Stimulated activated naive CD8-positive, alpha-beta T cell treated with anti-CD3 and anti-CD28 coated beads, Interleukin-15, Interleukin-2, amounts not matched to agents 100 ng/mL and 50 ng/mL, for 24 hours (primary cell): ENCODE results near the gene FAM174C.
"Not testable (repeated sequence)": the region's sequence is repeated elsewhere in the genome, so short reads cannot be mapped to it uniquely, and the experiment has no call there.

Source experiments
- H3K27ac Mint-ChIP-seq: one replicate; pipeline ENCODE4 v1.8.0; 2021; ENCODE audit warnings: mild to moderate bottlenecking, mixed read lengths
- H3K27me3 Mint-ChIP-seq: one replicate; pipeline ENCODE4 v1.8.0; 2021; ENCODE audit warnings: mixed read lengths
- H3K36me3 Mint-ChIP-seq: one replicate; pipeline ENCODE4 v1.8.0; 2021; ENCODE audit warnings: low read depth, mixed read lengths
- H3K4me1 Mint-ChIP-seq: one replicate; pipeline ENCODE4 v1.8.0; 2021; ENCODE audit warnings: low read depth, mixed read lengths
- H3K4me3 Mint-ChIP-seq: one replicate; pipeline ENCODE4 v1.8.0; 2021; ENCODE audit warnings: mild to moderate bottlenecking, mixed read lengths
- H3K9me3 Mint-ChIP-seq: one replicate; pipeline ENCODE4 v1.8.0; 2021; ENCODE audit warnings: mixed read lengths

FAM174C gene

DNA sequence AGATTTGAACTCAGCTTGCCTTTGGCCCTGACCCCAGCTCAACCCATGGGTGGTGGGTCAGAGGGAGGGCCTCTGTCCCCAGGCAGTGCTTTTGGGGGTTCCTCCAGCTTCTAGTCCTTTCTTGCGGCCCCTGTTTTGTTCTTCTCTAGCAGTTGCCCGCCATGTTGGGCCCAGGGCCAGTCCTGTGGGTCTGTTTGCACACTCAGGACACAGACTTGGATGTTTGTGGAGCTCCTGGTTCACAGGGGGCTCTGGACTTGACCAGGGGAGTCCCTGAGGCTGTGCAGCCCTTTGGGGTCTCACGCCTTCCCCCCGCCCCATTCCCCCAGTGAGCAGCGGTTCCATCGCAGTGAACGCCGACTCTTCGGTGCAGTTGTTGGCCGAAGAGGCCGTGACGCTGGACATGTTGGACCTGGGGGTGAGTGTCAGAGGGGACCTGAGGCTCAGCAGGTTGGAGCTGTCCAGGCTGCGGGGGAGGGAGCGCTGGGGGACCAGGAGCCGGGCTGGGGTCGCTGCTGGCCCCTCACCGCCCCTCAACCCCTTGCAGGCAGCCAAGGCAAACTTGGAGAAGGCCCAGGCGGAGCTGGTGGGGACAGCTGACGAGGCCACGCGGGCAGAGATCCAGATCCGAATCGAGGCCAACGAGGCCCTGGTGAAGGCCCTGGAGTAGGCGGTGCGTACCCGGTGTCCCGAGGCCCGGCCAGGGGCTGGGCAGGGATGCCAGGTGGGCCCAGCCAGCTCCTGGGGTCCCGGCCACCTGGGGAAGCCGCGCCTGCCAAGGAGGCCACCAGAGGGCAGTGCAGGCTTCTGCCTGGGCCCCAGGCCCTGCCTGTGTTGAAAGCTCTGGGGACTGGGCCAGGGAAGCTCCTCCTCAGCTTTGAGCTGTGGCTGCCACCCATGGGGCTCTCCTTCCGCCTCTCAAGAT, 31.3 kb upstream of the FAM174C start:
- H3K27ac Mint-ChIP-seq: peak overlapping the region; percentile 63

GRCh38 chr19:1244693-1245451, 30.5 kb upstream of the FAM174C start:
- H3K27ac Mint-ChIP-seq: peak overlapping the region; percentile 63
- no peaks in the 10 kb centered on the region for H3K36me3 Mint-ChIP-seq
- no peaks in the 10 kb centered on the region for H3K27me3 Mint-ChIP-seq
- no peaks in the 10 kb centered on the region for H3K9me3 Mint-ChIP-seq
- peaks cover 32% of the 10 kb centered on the region for H3K4me1 Mint-ChIP-seq
- peak overlapping the region; percentile 55 for H3K4me3 Mint-ChIP-seq

More for the DNA sequence above, 31.3 kb upstream of the FAM174C start:
- H3K4me1 Mint-ChIP-seq: peaks cover 32% of the 10 kb centered on the region
- H3K27me3 Mint-ChIP-seq: no peaks in the 10 kb centered on the region
- H3K36me3 Mint-ChIP-seq: no peaks in the 10 kb centered on the region
- no peaks in the 10 kb centered on the region for H3K9me3 Mint-ChIP-seq
- peak overlapping the region; percentile 88 for H3K4me3 Mint-ChIP-seq

DNA sequence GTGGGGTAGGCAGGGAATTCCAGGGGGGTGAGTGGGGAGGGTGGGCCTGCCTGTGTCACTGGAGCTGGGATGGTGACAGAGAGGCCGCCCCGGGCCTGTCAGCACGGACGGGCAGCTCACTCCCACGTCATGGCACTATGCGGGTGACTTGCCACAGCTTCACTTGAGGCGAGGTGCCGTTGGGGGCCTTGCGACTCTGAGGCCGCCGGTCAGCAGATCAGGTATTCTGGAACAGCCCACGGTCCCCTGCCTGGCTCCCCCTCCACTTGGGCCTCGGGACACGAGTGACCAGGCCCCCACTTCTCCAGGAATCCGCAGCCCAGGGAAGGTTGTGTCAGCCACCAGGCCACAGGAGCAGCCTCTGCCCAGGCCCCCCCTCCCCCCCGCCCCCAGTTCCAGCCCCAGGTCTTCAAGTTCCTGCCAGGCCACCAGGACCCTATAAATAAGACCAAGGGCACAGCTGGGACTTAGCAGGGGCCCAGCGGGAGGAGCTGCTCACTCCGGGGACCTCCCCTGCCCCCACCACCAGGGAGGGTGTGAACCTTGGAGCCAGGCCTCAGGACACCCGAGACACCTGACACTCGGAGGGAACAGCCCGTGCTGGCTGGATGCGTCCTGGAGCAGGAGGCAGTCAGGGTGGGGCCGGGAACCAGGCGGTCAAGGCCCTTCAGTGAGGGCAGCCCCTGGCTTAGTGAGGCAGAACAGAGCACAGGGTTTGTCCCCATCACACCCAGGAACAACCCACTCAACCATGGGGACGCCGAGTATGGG, 29.7 kb upstream of the FAM174C start:
- H3K4me1 Mint-ChIP-seq: peaks cover 31% of the 10 kb centered on the region
- H3K4me3 Mint-ChIP-seq: no peak overlapping the region
- H3K36me3 Mint-ChIP-seq: no peaks in the 10 kb centered on the region
- no peak overlapping the region for H3K27ac Mint-ChIP-seq
- no peaks in the 10 kb centered on the region for H3K9me3 Mint-ChIP-seq
- H3K27me3 Mint-ChIP-seq: no peaks in the 10 kb centered on the region

DNA sequence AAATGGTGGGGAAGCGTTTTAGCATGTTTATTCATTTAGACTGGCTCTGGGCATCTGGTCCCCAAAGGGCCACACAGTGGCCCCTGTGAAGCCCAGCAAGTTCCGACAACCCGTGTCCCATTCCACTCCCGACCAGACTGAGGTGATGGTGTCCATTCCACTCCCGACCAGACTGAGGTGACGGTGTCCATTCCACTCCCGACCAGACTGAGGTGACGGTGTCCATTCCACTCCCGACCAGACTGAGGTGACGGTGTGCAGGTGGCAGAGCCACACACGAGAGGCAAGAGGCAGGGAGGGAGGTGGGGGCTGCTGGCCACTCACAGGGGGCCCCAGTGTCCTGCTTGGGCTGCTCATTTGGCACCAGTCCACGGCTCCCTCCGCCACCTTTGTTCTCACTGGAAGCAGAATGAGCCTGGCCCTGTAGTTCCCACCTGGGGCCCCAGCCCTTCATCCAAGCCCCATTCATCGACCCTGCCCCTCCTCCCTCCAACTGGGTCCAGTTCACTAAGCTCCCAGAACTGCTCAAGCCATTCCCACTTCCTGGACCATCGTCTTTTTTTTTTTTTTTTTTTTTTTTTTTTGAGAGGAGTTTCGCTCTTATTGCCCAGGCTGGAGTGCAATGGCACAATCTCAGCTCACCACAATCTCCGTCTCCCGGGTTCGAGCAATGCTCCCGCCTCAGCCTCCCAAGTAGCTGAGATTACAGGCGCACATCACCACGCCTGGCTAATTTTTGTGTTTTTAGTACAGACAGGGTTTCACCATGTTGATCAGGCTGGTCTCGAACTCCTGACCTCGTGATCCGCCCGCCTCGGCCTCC, 28.9 kb upstream of the FAM174C start:
- H3K36me3 Mint-ChIP-seq, H3K27ac Mint-ChIP-seq, H3K27me3 Mint-ChIP-seq, H3K9me3 Mint-ChIP-seq, H3K4me3 Mint-ChIP-seq: not testable (repeated sequence)
- H3K4me1 Mint-ChIP-seq: peaks cover 23% of the 10 kb centered on the region

DNA sequence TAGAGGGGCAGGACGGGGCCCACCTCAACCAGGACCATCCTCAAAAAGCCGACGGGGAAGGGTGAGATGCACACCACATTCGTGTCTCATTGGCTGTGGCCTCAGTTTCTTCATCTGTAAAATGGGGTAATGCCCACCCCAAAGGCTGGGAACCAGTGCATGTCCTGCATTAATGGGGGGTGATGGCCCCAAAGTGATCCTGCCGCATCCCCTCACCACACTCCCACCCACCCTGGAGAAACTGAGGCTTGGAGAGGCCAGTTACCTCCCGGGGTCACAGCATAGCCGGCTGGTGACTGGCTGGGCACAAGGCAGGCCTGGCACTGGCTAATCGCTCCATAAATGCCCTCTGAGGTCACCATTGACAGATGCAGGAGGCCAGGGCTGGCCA, 27.6 kb upstream of the FAM174C start:
- peaks cover 13% of the 10 kb centered on the region for H3K36me3 Mint-ChIP-seq
- H3K27me3 Mint-ChIP-seq: no peaks in the 10 kb centered on the region
- H3K27ac Mint-ChIP-seq: no peak overlapping the region
- H3K9me3 Mint-ChIP-seq: no peaks in the 10 kb centered on the region
- peak overlapping the region; percentile 23 for H3K4me3 Mint-ChIP-seq
- peaks cover 16% of the 10 kb centered on the region for H3K4me1 Mint-ChIP-seq

DNA sequence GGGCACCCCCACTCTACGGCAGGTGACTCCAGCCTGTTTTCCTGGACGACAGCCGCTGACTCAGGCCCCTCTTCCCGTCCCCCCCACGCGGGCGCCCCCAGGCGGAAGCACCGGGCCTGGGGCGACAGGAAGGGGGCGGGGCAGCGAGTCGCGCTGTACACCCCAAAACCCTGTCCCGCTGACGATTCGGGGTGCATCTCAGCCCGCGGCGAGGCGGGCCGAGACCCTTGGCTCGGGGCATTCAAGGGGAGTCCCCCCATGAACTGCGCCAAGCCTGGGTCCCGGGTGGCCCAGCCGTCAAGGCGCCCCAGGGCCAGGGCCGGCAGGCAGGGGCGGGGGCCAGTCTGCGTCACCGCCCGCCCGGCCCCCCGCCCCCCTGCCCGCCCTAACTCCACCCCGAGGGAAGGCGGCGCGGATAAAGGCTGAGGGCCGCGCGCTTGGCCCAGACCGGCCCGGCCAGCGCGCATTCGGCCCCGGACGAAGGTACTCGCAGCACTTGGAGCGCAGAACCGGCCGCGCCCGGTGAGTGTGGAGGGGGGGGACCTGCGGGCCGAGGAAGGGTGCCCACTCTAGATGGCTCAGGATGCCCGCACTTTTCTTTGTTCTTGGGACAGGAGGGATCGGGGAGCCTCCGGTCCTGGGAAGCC, 27.1 kb upstream of the FAM174C start, which contains the start of gene MIDN:
Gene MIDN (plus strand): TSS at position 445 of the 647 bp plus-strand sequence. CDS start 1,714 bp downstream, outside the sequence.
- Mint-ChIP-seq H3K4me1 (peaks cover 12% of the 10 kb centered on the region), H3K36me3 (peaks cover 14% of the 10 kb centered on the region), H3K9me3 (no peaks in the 10 kb centered on the region), H3K27me3 (no peaks in the 10 kb centered on the region), H3K27ac (peak within 1 kb of the TSS; percentile 77), H3K4me3 (peak within 1 kb of the TSS; percentile 79)

DNA sequence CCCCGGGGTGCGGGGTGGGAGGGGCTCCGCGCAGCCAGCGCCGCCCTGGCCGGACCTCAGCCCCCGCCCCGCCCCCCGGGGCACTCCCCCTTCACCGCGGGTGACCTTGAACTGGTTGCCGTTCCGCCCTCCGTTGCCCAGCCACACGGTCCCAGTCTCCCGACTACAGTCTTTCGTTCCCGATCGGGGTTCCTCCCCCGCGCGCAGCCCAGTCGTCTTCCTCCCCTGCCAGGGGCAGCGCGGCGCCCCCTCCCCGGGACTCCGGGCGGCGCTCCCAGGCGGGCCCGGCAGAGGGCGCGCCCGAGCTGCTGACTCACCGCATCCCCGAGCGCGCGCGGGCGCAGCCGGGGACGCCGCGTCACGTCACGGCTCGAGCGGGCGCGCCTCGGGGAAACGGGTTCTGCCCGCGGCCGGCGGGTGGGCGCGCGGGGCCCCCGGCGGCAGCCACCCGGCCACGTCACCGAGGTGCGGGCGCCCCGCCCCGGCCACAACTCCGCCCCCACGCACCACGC, 26.5 kb upstream of the FAM174C start:
- Mint-ChIP-seq H3K4me1 (peaks cover 11% of the 10 kb centered on the region), H3K9me3 (no peaks in the 10 kb centered on the region), H3K36me3 (peaks cover 17% of the 10 kb centered on the region), H3K4me3 (peak overlapping the region; percentile 79), H3K27me3 (no peaks in the 10 kb centered on the region), H3K27ac (peak overlapping the region; percentile 77)

- H3K36me3 Mint-ChIP-seq: peaks cover 18% of the 10 kb centered on the region
- H3K4me1 Mint-ChIP-seq: peaks cover 11% of the 10 kb centered on the region
- H3K27ac Mint-ChIP-seq: peak overlapping the region; percentile 71
- H3K27me3 Mint-ChIP-seq: no peaks in the 10 kb centered on the region
- H3K9me3 Mint-ChIP-seq: no peaks in the 10 kb centered on the region
- H3K4me3 Mint-ChIP-seq: peak overlapping the region; percentile 79
Measured at GRCh38 chr19:1249298-1249989, 25.9 kb upstream of the FAM174C start.

GRCh38 chr19:1249990-1250436, 25.3 kb upstream of the FAM174C start:
- H3K27ac Mint-ChIP-seq: peak overlapping the region; percentile 71

DNA sequence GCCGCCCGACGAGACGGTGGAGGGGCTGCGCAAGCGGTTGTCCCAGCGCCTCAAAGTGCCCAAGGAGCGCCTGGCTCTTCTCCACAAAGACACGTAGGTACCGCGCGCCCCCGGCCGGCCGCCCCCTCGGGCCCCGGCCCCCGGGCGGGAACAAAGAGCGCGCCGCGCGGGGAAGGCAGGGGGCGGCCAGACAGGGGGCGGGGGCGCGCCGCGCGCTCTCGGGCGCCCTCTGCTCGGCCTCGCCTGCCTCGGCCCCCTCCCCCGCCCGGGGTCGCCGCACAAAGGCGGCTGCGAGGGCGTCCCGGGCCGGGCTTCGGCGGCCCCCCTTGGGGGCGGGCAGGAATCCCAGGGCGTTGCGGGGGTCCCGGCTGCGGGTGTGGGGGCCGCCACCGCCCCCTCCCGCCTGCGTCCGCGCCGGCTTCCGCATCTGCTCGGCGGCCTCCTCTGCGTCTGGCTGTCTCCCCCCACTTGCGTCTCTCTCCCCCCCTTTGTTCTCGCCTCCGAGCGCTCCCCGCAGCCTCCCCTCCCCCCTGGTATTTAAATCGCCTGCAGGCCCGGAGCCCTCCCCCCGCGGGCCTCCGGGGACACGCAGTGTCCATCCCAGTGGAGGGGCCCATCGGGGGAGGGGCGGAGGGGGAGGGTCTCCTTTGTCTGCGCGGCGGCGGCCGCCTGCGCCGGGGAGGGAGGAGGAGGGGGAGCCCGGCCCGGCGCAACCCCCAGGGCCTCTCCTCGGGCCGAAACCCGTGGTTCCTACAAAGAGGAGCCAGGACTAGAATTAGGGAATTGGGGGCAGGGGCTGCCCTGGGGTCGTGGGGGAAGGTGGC, 24.7 kb upstream of the FAM174C start:
- Mint-ChIP-seq H3K4me3 (peak overlapping the region; percentile 94), H3K9me3 (no peaks in the 10 kb centered on the region), H3K36me3 (peaks cover 28% of the 10 kb centered on the region), H3K27me3 (no peaks in the 10 kb centered on the region), H3K4me1 (peaks cover 14% of the 10 kb centered on the region), H3K27ac (peak overlapping the region; percentile 95)

More at GRCh38 chr19:1249990-1250436, 25.3 kb upstream of the FAM174C start:
- Mint-ChIP-seq H3K9me3 (no peaks in the 10 kb centered on the region), H3K4me3 (peak overlapping the region; percentile 79), H3K36me3 (peaks cover 23% of the 10 kb centered on the region), H3K4me1 (peaks cover 13% of the 10 kb centered on the region), H3K27me3 (no peaks in the 10 kb centered on the region)

DNA sequence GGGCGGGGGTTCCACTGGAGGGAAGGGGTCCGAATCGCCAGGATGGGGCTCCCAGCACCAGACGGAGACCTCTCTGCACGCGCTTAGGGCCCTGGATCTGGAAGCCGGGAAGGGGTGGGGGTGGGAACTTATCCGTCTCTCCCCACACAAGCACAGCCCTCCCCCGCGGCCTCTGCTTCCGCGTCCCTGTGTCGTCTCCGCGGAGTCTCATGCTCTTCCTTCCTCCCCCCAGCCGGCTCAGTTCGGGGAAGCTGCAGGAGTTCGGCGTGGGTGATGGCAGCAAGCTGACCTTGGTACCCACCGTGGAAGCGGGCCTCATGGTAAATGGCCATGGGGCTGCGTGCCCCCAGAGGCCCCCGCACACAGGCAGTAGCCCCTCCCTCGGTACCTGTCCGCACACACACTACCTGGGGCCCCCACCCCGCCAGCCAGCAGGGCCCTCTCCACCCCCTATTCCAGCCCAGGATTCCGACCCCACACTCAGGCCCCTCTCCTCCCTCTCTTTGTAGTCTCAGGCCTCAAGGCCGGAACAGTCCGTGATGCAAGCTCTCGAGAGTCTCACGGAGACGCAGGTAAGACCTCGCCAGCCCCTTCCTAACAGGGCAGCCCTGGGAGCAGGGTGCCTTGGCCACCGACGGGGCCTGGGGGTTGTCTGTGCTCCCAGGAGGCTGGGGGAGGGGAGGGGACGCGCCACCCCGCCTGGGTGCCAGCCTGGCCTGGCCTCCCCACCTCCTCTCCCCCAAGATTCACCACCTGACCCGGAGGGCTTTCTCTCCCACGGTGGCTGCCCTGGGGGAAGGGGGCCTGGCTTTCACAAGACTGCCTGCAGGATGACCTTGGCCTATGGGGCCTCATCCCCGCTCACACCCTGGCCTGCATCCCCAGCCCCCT, 23.8 kb upstream of the FAM174C start:
- no peaks in the 10 kb centered on the region for H3K27me3 Mint-ChIP-seq
- H3K36me3 Mint-ChIP-seq: peaks cover 31% of the 10 kb centered on the region
- no peaks in the 10 kb centered on the region for H3K9me3 Mint-ChIP-seq
- peak overlapping the region; percentile 94 for H3K4me3 Mint-ChIP-seq
- H3K4me1 Mint-ChIP-seq: peaks cover 17% of the 10 kb centered on the region
- peak overlapping the region; percentile 95 for H3K27ac Mint-ChIP-seq
